Endothelial cell (in vitro differentiated cells): ENCODE measurements around the gene HSF2BP. TPM values are rescaled to one million over a fixed set of nuclear protein-coding genes. Genes with fewer than 3 reads are reported as not detected.

Experiments used
- DNase-seq: peaks from one replicate; pipeline ENCODE4 v3.0.0; 2021; ENCODE audit warnings: low spot score
- H3K27ac Mint-ChIP-seq: one replicate; pipeline ENCODE4 v1.8.0; 2021; ENCODE audit warnings: mixed read lengths, inconsistent platforms; ENCODE audit not compliant: unreplicated experiment
- H3K27me3 Mint-ChIP-seq: one replicate; pipeline ENCODE4 v1.8.0; 2021; ENCODE audit warnings: mild to moderate bottlenecking, moderate library complexity, mixed read lengths, inconsistent platforms; ENCODE audit not compliant: unreplicated experiment
- H3K36me3 Mint-ChIP-seq: one replicate; pipeline ENCODE4 v1.8.0; 2021; ENCODE audit warnings: mild to moderate bottlenecking, low read depth, mixed read lengths, inconsistent platforms; ENCODE audit not compliant: unreplicated experiment
- H3K4me1 Mint-ChIP-seq: one replicate; pipeline ENCODE4 v1.8.0; 2021; ENCODE audit warnings: mild to moderate bottlenecking, mixed read lengths, inconsistent platforms; ENCODE audit not compliant: unreplicated experiment
- H3K4me3 Mint-ChIP-seq: one replicate; pipeline ENCODE4 v1.8.0; 2021; ENCODE audit warnings: mild to moderate bottlenecking, mixed read lengths, inconsistent platforms; ENCODE audit not compliant: unreplicated experiment
- H3K9me3 Mint-ChIP-seq: one replicate; pipeline ENCODE4 v1.8.0; 2021; ENCODE audit warnings: mixed read lengths, inconsistent platforms; ENCODE audit not compliant: unreplicated experiment
- CTCF ChIP-seq: fragments of 200-600 bp; sonication (generic); IDR thresholded peaks from one replicate; pipeline ENCODE4 v1.5.0; 2021; ENCODE audit warnings: antibody characterized with exemption; ENCODE audit not compliant: unreplicated experiment
- total RNA-seq: library from RNA; stranded (reverse); fragmentation: NEBNext Ultra II Directional; extraction: Animal tissue kit (Norgen Biotek cat#: 25700); gene quantifications from one replicate; pipeline ENCODE4 v1.2.1, GENCODE V29; 2021; ENCODE audit not compliant: unreplicated experiment

The HSF2BP gene
- total RNA-seq, 1 donor from 2014 or later: 2.3 TPM

- TF ChIP-seq CTCF: no peak
- no peaks in the 10 kb centered on the region for H3K27me3 Mint-ChIP-seq
- H3K4me3 Mint-ChIP-seq: no peak overlapping the region
- no peaks in the 10 kb centered on the region for H3K9me3 Mint-ChIP-seq
- peaks cover 37% of the 10 kb centered on the region for H3K36me3 Mint-ChIP-seq
- no peak for DNase-seq
- no peak overlapping the region for H3K27ac Mint-ChIP-seq
- peaks cover 11% of the 10 kb centered on the region for H3K4me1 Mint-ChIP-seq
Observed at GRCh38 chr21:43691801-43692200, 32.5 kb upstream of the HSF2BP start.

- Mint-ChIP-seq H3K9me3 (no peaks in the 10 kb centered on the region), H3K4me3 (no peak overlapping the region), H3K4me1 (peaks cover 12% of the 10 kb centered on the region), H3K27me3 (no peaks in the 10 kb centered on the region), H3K27ac (no peak overlapping the region), H3K36me3 (peaks cover 42% of the 10 kb centered on the region)
- no peak for DNase-seq
- no peak for TF ChIP-seq CTCF
Observed at GRCh38 chr21:43691086-43691795, 32.0 kb upstream of the HSF2BP start.

DNA sequence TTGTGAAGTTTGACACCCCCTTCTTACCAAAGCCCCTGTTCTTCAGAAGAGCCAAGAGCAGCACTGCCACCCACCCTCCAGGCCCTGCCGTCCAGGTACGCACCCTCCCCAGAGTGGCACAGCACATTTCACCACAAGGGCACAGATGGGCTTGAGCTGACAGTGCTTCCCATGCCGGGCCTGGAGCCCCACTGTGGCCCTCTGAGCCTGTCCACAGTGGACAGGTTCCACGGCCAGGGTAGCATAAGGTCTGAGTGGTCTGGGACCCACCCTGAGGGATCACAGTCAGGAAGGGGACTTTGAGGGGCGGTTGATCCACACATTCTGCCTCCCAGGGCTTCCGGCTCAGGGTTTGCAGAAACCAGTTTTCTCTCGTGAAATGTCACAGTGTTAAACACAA is 31.1 kb upstream of the HSF2BP start:
- H3K4me3 Mint-ChIP-seq: no peak overlapping the region
- H3K36me3 Mint-ChIP-seq: peaks cover 41% of the 10 kb centered on the region
- no peaks in the 10 kb centered on the region for H3K9me3 Mint-ChIP-seq
- no peaks in the 10 kb centered on the region for H3K27me3 Mint-ChIP-seq
- peak overlapping the region; percentile 12 for H3K27ac Mint-ChIP-seq
- no peak for DNase-seq
- H3K4me1 Mint-ChIP-seq: peaks cover 12% of the 10 kb centered on the region
- no peak for TF ChIP-seq CTCF

DNA sequence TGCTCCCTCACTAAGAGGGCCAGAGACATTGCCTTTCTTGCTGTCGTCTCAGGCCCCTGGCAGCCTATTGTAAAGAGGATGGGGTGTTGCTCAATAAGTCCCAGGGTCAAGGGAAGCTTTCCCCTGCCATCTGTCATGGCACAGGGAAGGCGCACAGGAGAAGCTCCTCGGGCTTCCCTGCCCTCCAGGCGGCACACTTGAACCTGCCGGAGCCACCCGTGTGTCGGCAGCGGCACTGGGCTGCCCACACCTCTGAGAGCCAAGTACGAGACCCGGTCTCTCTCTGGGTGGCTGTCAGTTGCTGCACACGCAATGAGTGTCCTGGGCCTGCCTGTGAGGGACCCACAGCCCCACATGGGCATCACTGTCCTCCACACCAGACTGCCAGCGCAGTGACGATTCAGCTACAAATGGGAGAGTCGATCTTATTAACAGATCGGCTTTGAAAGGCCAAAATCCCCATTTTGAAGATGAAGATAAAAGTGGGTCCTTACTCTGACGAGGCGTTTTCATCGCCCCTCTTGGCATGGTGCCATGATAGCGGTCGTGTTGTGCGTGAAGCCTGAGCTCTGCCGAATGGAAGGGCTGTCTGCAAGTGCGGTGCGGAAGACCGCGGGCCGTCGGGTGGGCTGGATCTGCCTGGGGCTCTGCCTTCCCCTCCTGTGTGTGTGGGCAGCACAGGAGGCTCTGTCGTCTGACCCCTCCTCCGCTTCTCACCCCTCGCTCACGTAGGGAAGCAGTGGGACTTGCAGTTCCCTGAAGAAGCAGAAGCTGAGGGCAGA is 30.5 kb upstream of the HSF2BP start:
- Mint-ChIP-seq H3K4me1 (peaks cover 14% of the 10 kb centered on the region), H3K4me3 (no peak overlapping the region), H3K27ac (no peak overlapping the region), H3K27me3 (no peaks in the 10 kb centered on the region), H3K9me3 (no peaks in the 10 kb centered on the region), H3K36me3 (peaks cover 44% of the 10 kb centered on the region)
- no peak for DNase-seq
- TF ChIP-seq CTCF: no peak

DNA sequence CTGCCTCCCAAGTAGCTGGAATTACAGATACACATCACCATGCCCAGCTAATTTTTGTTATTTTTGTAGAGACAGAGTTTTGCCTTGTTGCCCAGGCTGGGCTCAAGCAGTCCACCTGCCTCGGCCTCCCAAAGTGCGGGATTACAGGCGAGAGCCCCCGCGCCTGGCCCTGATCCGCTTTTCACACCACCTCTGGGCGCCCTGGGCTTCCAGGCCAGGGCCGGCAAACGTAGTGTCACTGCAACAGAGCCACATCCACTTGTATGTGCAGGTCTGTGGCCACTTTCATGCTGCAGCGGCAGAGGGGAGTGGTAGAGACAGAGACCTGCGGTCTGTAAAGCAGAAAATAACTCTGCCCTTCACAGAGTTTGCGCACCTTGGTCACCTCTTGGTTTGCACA is 29.6 kb upstream of the HSF2BP start:
- no peaks in the 10 kb centered on the region for H3K27me3 Mint-ChIP-seq
- no peak overlapping the region for H3K27ac Mint-ChIP-seq
- H3K4me1 Mint-ChIP-seq: peaks cover 21% of the 10 kb centered on the region
- H3K4me3 Mint-ChIP-seq: no peak overlapping the region
- no peak for TF ChIP-seq CTCF
- H3K36me3 Mint-ChIP-seq: peaks cover 45% of the 10 kb centered on the region
- H3K9me3 Mint-ChIP-seq: no peaks in the 10 kb centered on the region
- DNase-seq: no peak
